Hematopoietic multipotent progenitor cell (in vitro differentiated cells): ENCODE data around the gene ZIC5. TPM values are rescaled to one million over a fixed set of nuclear protein-coding genes. Genes with fewer than 3 reads are reported as not detected.

Experiments used
- DNase-seq, 3 donors: peaks; one replicate each; pipeline ENCODE4 v3.0.0-alpha.2; 2011 to 2015; ENCODE audit warnings: low read depth in 2 of 3, low spot score in 2 of 3
- total RNA-seq: library from RNA; depleted of rRNA; stranded (reverse); fragments of >200 nt; gene quantifications from one replicate; pipeline ENCODE4 v1.2.3, GENCODE V29; 2012

ZIC5 gene
- total RNA-seq, 1 donor = not detected

DNA sequence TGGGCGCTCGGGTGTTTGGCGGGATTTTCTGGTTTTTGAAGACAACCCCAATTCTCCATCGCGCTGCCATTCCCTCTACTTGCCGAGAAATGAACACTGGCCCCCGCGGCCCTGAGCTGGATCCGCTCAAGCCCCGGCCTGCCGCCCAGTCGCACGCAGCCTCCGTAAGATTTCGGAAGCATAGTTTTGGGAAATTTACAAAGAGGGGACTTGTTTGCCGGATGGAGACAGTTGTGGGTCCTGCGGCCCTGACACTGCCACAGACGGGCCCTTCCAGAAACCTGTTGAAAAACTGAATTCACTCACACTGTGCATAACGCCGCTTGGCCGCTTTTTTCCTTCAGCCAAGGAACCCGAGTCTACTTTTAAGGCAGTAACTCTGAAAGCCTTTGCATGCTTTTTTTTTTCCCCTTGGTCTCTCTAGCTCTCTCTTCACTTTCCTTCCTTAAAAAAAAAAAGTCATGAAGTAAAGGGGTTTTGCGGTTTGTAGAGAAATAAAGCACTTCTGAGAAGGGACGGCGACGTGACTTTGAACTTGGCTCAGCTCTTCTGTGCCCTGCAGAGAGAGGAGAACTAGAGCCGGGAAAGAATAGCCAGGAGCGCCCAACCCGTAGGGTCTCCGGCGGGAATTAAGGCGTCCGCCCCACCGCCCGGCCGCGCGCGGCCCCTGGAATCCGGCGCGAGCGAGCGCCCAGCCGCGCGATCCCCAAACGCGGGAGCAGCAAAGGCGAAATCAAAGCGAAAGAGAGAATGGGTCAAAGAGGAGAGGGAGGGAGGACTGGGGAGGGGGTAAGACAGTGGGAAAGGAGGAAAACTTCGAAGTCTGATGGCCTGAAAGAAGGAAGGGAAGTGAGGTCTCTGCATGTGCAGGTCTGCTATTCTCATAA, 6.6 kb upstream of the ZIC5 start:
- no peak for DNase-seq

- no peak for DNase-seq
Observed at GRCh38 chr13:99977334-99977911, 5.9 kb upstream of the ZIC5 start.

- DNase-seq = no peak
Observed at GRCh38 chr13:99976575-99976974, 5.0 kb upstream of the ZIC5 start.

- DNase-seq = no peak
Observed at GRCh38 chr13:99975626-99976025, 4.1 kb upstream of the ZIC5 start.

- DNase-seq = no peak
Observed at GRCh38 chr13:99974939-99975561, 3.5 kb upstream of the ZIC5 start.

- DNase-seq = no peak
Observed at GRCh38 chr13:99974296-99974938, 2.9 kb upstream of the ZIC5 start.

GRCh38 chr13:99973808-99974185, 2.2 kb upstream of the ZIC5 start:
- no peak for DNase-seq

- DNase-seq = no peak
Observed at GRCh38 chr13:99973163-99973807, 1.7 kb upstream of the ZIC5 start.

DNA sequence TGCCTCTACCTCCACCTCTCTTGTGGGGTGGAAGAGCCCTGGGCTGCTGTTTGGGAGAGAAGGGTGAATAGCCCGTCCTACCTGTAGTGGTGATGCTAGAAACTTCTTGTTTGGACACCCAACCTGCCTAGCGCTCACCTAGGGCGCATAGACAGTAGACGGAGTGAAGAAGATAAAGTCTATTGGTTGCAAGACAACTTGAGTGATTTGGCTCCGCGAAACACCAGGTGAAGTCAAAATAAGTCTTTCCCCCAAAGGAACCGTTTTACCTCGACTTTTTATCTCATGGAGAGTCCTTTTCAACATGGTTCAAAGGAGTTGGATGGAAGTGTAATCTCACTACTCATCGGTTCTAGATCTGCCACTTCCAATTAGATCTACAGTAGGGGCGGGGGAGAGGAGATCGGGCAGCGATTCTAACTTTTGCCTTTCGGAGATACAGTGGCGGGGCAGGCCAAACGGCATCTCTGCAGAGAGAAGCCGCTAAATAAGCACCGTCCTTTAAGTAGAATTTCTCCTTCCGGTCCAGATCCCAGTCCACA, 694 bp upstream of the ZIC5 start:
- DNase-seq = no peak

GRCh38 chr13:99970651-99971575, 654 bp downstream of the ZIC5 start:
- no peak for DNase-seq

- DNase-seq = no peak
Observed at GRCh38 chr13:99969919-99970650, 1.5 kb downstream of the ZIC5 start.

- DNase-seq = no peak
Observed at GRCh38 chr13:99969453-99969918, 2.1 kb downstream of the ZIC5 start.

DNA sequence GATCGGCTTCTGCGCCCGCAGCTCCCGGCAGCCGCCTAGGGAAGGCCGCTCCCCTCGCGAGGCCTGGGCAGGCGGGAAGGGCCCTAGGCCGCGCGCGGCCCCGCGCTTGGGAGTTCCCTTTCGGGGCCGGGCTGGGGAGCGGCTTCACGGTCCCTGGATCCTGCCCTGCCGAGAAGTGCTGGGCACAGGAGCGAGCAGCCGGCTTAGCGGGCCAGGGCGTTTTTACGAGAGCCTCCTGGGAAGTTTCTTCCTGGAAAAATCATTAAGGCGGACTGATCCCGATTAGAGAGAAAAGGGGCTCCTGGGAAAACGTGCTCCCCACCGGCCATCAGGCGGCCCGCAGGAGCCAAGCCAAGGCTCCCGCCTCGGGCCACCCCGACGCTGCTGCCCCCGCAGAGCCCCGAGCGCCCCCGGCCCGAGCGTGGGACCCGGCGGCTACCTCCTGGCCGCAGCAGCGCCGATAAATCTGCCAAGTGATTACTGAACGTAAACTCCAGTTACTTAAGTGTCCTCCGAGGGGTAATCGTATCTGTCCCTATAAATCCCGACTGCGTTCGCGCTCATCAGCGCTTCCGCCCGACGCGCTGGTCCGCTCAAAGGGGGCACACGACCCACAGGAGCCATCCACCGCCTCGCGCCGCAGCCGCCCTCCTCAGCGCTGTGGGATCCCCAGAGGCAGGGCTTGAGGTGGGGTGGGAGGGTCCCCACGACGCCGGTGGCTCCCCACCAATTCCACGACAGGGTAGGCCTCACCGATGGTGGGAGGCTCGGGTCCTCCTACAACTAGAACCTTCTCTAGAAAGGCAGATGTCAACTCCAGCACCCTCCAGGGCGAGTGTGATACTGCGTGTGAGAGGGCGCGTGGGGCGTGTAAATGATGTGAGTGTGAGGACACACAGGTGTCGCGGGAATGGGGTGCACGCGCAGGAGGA, 2.8 kb downstream of the ZIC5 start:
- DNase-seq = no peak

GRCh38 chr13:99967869-99968520, 3.6 kb downstream of the ZIC5 start:
- DNase-seq = no peak

DNA sequence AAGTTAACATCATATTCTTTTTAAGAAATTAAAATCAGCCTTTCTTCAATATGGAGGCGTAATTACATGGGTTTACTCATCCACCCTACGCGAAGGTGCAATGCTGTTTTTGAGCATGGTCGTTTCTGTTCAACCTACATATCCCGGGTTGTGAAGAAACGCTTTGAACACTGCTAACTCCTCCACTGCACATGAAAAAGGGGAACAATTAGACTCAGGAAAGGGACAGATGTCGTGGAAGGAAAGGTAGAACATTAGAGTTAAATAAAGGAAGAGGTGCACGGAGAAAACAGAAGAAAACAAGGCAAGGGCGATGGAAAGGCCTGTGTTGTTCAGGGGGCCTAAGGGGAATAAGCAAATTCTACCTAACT, 4.1 kb downstream of the ZIC5 start:
- DNase-seq = no peak

GRCh38 chr13:99966064-99966805, 5.3 kb downstream of the ZIC5 start:
- DNase-seq = no peak
